DMS153 treated with DMSO at 0.1 percent for 48 hours (cell line): ENCODE data around the gene TMOD2.

ENCODE experiments used
- DNase-seq: peaks from one replicate; lab custom pipeline; 2025; ENCODE audit not compliant: unreplicated experiment; lab: John Stamatoyannopoulos, UW

The TMOD2 gene

DNA sequence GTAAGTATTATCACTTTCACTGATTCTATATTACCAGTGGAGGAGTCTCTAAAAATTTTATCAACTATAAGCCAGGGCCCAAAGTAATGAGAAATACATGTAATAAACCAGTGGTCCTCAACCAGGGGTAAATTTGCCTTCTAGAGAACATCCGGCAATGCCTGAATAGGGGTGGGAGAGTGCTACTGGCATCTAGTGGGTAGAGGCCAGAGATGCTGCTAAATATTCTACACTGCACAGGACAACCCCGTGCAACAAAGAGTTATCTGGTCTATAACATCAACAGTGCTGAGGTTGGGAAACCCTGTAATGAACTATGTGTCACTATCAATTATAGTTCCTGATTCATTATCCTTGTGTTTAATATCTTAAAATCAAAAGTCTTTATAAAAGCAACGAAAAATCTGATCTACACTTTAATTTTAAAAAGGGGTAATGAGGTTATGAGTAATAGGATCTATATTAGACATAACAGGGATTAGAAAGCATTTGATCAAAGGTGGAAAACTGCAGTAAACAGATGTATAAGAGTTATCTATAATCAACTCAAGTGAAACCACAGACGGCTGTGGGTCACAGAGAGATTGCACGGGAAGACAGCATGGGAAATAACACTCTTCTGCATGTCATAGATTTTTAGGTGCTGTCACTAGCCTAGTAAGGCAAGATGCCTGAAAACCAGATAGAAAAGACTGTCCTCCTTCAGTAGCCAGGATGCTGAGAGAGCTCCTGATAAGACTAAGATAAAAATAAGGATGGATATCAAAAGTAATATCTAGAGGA lies 16.0 kb upstream of the TMOD2 start:
- DNase-seq = no peak

DNA sequence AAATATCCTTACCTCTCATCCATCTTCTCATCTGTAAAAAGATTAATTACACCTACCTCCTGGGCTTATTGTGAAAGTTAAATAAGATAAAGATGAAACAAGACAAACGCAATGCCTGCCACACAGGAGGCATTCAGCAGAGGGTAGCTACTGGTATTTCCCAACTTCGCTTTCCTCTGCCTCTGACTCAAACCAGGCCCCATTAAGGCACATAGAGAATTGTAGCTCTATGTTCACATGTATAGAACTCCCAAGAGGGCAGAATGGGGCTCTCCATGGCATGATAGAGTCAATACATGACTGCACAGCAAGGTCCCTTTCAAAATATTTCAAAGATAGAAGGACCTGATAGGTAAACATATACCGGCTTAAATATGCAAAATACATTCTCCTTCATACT lies 15.3 kb upstream of the TMOD2 start:
- no peak for DNase-seq

DNA sequence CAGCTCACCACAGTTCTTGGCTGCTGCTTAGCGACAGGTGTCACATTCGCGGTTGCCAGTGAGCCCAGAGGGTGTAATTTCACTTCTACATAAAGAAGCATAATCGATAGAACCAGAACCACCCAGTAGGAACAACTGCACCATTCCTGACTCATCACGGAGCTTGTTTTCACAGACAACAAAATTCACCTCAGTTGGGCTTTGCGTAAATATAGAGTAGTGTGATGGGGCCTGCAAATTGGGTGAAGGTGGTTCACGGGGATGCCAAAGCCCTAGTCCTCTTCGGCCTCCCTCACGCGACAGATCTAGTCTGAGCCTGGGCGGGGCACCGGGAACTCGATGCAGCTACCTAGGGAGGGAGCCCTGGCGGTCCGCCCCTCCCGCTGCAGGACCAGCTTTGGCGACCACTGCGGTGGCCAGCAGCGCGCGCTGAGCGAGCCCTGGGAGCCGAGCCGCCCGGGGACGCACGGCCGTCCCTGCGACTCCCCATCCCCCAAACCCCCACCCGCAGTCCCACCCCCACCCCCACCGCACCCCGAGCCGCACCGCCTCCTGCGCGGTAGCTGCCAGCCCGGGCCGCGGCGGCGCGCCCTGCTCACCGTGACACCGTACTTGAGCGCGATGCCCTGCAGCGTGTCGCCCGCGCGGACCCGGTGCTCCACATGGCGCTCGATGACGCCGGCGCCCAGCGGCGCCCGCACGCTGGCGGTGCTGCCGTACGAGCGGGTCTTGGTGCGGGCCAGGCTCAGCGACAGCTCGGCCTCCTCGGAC lies 14.5 kb upstream of the TMOD2 start:
- no peak for DNase-seq

DNA sequence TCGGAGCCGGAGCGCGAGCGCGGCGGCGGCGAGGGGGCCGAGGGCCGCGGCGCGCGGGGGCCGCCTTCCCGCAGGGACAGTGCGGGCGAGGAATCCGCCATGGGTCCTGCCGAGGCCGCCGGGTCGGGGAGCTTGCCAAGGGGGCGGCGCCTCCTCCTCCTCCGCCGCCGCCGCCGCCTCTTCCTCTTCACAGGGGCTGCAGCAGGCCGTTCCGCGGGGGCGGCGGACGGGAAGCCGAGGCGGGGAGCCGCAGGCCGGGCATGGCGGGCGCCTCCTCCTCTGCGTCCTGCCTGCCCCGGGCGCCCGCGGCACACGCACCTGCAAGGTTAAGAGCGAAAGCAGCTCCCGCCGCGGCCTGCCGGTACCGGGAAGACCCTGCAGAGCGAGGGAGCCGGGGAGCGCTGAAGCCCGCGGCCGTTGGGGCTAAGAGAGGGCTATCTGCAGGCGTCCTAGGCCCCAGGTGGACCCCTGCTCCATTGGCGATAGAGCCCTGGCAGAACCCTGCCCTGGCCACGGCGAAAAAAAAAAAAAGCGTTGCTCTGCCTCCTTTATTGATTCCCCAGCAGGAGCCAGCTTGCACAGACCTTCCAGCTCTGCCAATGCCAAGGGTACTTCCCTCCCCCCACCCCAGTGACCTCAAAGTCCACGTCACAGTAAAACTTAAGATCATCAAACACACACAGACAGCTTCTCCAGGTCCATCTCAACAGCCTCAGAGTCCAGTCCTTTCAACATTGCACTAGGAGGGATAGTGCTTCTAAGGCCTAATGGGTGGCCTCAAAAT lies 13.7 kb upstream of the TMOD2 start, which contains the start of gene LYSMD2:
Gene LYSMD2, minus strand, starts transcription at position 134 of the 784 bp plus-strand sequence. Its CDS starts 33 bp downstream, at position 101.
- DNase-seq = no peak

DNA sequence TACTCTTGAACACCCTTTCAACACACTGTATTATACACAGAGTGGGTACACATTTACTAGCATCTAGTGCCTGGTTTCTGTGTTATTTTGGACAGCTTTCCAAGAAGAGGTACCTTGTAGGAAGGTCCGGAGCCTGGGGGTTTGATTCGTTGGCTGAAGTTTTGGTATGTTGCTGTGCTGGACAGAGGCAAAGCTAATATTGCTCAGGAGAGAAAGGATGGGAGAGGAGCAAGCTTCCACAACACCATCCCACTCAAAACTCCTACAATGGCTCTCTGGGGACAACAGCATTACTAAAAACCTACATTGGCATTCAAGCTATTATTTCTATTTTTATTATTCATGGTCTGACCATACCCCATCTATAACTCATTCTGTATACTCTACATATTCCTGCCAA lies 12.8 kb upstream of the TMOD2 start:
- DNase-seq = no peak

DNA sequence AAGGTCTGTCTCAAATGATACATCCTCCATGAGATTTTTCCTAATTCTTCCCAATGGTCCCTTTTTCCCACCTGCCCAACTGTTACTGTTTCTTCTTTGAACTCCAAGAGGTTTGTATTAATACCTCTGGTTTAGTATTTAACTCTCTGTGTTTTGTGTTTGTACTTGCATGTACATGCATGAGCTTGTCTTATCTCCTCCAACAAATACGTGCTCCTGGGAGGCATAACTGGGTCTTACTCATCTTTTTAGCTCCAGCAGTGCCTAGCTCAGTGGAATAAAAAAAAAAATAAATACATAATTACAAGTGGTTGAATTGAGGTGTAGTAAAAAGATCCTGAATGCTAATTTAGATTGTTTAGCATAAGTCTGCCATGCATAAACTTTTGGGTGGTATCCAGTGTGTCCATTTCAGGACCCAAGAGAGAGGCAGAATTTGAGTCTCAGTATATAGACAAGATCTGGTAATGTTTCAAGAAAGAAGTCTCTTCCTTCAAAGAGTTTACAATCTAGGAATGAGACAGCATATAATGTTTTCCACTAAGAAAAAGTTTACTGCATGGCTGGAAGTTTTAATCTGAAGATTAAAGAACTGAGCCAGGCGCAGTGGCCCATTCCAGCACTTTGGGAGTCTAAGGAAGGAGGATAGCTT lies 12.2 kb upstream of the TMOD2 start:
- DNase-seq = no peak

DNA sequence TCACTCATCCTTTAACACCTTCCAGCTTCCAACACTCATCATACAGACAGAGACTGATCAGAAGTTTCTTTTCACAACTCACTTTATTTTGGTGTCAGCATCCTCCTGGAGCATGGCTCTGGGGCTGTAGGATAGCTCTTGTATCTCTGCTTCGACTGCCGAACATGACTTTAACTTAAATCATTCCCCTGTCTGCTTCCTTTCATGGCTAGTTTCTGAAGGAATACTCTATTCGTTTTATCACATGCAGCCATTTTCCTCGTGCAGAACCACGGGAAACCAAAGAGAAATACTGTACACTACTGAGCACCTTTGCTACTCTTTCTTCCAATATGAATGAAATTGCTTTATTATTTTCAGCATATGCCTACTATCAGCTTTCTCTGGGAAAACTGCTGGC lies 2.1 kb upstream of the TMOD2 start:
- DNase-seq = no peak

DNA sequence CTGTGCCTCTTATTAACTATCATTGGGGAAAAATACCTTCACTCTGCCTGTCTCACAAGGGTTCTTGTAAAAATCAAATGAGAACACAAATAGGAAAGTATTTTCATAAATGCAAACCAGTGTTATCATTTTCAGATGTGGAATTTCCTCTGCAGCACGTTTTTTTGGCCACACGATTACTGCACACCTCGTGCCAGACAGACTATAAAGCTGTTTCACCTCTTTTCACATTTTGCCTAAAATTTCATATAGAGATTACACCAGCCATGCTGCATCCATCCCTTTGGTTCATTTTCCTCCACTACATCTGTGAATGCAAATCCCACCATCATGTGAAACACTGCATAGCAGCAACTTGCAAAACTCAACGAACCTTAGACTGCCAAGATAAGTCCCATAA lies 1.2 kb upstream of the TMOD2 start:
- DNase-seq = no peak

DNA sequence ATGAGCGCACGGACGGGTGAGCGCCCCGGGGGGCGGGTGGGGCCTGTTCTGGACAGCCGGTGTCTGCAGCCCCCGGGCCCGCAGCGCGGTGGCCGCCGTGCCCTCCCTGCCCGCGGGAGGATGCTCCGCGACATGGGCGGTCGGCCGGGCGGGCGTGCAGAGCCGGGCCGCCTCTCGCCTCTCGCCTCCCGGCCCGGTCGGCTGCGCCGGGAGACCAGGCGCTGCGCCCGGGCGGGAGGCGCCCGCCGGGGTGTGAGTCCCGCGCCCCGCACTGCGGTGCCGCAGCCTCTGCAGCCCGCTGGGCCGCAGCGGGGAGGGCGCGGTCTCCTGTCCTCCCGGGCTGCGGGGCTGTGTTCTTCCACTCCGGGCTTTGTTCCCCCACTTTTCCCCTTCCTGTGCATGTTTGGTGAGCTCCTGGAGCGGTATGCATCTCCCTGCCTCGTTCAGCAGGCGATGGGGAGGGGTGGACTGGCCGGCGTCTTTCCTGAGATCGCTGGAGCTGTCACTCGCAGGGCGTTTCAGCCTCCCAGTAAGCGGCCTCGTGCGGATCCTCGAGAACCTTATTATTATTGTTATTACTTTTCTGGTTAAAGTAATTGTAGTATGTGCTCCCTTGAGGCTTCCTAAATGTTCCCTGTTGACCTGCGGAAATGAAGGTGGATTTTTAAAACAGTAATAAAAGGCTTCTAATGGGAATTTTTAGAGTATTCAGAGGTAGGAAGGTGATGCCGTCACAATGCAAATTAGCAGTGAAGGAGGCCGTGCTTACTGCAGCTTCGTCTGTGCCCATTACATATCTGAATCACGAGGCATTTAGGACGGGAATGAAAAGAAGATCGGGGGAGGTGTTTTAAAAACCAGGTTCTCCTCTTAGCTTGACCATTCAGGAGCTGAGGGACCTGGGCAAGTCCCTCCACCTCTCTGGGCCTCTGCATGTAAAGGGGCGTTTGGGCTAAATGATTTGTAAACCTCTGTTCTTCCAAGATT lies 593 bp downstream of the TMOD2 start:
- DNase-seq = no peak

DNA sequence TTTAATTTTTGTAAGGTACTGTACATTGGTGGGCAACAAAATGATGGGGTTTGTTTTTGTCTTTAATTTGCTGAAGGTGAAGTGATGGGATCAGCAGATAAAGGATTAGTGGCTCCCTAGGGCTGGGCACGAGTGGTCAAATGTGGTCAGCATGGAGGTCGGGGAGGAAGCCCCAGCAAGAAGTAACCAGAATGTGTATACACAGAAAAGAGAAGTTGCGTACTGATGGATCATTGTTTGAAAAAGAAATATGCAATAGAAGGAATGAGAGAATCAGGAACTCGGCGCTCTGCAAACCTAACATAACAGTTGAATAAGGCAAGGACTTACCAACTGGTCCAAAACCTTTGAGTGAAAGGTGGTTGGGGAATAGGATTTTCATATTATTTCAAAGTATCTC lies 1.5 kb downstream of the TMOD2 start:
- no peak for DNase-seq

DNA sequence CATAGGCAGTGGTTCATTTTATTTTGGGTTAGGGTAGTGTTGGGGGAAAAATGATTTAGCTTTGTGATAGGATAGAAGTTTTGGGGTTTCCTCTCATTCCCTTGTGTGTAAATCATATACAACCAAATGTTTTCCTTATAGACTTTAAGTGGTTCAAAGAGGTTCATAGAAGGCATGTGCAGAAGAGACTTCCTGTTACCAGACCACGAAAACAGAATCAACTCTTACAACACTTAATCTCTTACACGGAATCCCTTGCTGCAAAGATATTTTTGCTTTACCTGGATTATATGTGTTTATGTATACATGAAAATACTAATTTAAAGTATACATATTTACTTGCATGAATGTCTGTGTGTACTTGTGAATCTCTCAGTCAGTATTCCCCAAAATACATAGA lies 2.9 kb downstream of the TMOD2 start:
- DNase-seq = no peak

DNA sequence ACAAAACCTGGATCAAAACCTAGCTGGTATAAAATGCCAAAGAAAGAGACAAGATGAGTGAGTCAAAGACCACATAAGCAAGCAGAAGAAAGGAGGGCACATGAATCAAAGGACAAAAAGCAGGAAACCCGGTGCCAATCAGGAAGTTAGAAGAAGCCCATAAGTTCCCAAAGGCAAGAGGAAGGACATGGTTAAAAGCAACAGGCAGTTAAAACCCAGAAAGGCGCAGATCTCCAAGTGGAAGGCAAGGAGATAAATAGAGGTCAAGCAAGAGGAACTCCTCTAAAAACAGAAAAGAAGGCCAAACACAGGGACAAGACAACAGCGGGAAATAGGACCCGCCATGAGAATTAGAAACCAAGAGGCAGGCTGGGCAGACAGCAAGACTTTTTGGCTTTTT lies 4.4 kb downstream of the TMOD2 start:
- no peak for DNase-seq

DNA sequence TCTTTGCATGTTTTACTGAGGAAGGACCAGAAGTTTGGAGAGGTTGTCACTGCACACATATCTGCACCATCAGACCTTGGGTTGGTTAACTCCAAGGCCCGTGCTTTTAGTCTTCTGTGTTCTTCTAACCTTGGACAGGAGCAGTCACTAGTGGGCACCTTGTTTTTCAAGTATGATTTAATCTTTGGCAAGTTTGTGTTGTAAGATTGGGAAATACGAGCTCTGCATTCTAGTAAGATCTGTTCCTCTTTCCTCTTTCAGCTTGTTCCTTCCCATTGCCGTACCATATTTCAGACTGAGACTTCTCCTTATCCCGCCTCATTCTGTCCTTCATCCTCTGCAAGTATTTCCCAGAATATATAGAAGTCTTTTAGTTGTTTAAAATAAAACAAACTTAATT lies 5.1 kb downstream of the TMOD2 start:
- DNase-seq = no peak

DNA sequence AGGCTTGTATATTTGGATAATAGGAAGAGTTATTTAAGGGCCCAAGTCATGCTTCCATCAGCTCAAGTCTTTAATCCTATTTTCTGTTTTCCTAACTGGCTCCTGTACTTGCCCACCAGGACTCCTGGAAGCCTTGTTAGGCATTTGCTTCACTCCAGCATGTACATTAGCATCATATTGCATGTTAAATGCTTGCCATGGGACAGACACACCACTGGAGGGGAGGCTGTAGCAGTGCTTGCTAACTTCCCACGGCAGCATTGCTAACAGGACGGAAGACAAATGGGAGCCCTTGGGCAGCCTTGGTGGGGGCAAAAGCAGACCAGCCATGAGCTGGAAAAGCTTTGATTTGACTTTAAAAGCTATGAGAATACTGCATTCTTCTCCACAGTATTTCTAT lies 6.1 kb downstream of the TMOD2 start:
- DNase-seq = no peak

DNA sequence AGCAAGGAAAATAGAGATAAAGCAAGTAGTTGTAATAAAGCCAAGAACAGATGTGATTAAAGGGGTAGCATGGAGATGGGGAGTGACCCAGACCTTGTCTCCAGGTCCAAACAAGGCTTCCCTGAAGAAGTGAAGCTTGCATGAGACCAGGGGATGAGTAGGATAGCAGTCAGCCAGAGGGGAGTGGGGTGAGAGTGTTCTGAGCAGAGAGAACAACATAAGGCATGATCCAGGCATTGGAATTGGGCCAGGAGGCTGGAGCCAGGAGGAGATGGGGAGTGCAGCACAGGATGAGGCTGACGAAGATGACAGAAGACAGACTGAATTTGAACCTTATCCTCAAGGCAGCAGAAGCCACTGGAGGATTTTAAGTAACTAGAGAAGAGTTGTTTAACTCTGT lies 7.2 kb downstream of the TMOD2 start:
- no peak for DNase-seq

DNA sequence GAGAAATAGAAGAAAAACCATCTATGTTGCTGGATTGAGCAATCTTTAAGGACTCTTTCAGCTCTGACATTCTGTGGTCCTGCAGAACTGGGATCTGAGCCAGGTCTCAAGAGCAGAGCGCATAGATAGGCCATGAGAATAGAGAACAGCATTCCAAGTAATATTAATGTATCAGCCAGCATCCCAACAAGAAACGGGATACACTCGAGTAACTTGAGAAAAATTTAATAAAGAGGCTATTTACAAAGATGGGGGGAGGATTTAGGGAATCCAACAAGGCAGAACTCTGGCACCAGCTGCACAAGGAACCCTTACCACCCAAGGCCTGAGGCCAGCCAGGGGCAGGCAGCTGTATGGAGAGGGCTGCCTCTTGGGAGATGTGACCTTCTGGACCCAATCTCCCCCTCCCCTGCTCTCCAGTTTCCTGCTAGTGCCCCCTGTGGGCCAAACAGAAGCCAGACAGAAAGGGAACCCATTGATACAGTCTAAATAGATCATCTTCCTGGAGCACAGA lies 8.2 kb downstream of the TMOD2 start:
- DNase-seq = no peak

DNA sequence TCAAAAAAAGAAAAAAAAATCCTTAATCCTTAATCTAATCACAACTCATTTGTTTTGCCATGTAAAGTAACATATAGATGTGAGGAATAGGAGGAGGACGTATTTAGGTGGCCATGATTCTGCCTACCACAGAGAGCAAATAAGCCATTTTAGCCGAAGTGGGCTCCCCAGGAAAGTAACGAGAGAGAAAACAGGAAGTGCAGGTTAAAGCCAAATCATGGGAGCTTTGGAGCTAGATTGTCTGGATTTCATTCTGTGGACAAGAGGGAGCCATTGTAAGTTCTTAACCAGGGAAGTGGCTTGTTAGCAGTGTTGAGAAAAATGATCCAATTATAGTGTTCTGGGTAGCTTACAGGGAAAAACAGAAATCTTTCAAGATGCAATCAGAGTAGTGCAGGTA lies 9.4 kb downstream of the TMOD2 start:
- no peak for DNase-seq

DNA sequence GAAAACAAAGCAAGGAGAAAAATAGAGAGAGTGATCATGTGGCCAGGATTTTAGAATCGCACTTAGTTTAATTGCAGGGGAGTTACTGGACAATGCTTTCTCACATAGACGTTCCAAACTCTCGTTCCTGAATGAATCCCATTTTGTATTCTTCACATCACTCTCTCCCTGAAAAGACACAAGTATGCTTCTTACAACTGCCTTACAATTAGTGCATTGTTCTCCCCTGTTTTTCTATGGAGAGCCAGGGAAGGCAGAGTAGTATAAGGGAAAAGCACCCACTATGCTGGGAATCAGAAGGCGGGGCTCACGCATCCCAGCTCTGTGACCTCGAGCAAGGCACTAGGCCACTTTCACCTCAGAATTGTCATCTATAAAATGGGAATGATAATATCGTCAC lies 14.4 kb downstream of the TMOD2 start:
- no peak for DNase-seq

DNA sequence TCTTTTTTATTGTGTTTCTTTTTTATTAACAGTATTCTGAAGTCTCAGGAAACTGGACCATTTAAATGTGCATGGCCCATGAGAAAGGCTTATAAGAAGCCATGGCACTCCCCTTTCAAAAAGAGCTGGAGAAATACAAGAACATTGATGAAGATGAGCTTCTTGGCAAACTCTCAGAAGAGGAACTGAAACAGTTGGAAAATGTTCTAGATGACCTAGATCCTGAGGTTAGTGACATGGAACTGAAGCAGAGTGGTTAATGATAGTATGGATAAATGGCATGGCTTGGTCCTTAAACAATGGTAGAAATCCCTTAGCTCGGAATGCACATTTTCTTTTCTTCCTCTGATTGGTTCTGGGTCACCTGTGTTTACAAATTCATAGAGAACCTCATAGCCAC lies 14.9 kb downstream of the TMOD2 start:
- no peak for DNase-seq

DNA sequence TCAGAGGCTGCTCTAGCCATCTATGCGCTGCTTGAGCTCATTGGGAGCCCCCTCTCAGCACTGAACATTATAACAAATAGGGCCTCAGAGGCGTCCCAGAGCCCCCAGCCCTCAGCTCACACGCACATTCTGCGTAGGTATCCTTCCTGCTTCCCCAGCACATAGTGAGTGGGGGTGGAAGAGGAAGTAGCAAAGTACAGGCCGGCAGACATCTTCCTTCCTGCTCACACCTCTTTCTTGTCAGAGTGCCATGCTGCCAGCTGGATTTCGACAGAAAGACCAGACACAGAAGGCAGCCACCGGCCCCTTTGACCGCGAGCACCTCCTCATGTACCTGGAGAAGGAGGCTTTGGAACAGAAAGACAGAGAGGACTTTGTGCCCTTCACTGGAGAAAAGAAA lies 16.6 kb downstream of the TMOD2 start:
- DNase-seq = no peak
